Kasumi-1 (cell line): ENCODE measurements around the gene SLC15A3.
A peak's percentile ranks its signal among the peaks of the same experiment; 100 is the strongest.

Experiments used
- DNase-seq, 2 experiments: peaks; one replicate each; lab custom pipeline; 2025; lab: John Stamatoyannopoulos, UW

The SLC15A3 gene

DNA sequence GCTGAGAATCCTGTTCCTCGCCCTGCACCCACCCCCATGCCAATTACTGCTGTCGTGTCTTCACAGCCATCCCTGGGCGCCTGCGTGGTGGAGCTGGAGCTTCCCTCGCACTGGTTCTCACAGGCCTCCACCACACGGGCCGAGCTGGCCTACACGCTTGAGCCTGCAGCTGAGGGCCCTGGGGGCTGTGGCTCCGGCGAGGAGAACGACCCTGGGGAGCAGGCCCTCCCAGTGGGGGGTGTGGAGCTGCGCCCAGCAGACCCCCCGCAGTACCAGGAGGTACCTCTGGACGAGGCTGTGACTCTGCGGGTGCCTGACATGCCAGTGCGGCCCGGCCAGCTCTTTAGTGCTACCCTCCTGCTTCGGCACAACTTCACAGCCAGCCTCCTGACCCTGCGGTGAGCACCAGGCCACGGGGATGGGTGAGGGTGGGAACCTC lies 23.4 kb downstream of the SLC15A3 start:
- DNase-seq, result no peak

DNA sequence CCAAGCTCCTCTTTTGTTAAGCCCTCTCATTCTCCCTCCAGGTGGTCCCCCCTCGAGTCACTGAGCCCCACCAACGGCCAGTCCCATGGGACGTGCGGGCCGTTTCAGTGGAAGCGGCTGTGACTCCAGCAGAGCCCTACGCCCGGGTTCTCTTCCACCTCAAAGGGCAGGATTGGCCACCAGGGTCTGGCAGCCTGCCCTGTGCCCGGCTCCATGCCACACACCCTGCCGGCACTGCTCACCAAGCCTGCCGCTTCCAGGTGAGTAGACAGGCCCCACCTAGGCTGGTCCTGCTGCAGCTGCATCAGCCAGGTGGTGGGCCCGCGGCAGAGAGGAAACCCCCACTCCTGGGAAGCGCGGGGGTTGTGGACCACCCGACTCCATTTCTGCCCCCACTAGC lies 24.4 kb downstream of the SLC15A3 start:
- DNase-seq, result no peak

DNA sequence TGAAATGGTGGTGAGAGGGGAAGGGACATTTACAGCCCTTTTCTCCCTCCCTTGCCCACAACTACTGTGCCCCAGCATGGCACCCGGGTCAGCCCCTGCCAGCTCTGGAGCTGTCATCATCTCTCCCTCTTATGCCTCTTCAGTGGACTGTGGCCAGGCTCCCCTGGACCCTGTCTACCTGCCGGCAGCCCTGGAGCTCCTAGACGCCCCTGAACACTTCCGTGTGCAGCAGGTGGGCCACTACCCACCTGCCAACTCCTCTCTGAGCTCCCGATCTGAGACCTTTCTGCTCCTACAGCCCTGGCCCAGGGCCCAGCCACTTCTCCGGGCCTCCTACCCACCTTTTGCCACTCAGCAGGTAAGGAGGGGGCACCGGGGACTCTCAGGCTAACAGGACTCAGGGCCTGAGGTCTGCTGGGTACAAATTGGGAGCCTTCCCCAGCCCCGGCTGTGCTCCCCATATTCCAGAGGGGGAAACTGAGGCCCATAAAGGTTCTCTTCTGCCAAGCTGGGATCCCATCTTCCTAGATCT lies 24.8 kb downstream of the SLC15A3 start:
- DNase-seq, result no peak

DNA sequence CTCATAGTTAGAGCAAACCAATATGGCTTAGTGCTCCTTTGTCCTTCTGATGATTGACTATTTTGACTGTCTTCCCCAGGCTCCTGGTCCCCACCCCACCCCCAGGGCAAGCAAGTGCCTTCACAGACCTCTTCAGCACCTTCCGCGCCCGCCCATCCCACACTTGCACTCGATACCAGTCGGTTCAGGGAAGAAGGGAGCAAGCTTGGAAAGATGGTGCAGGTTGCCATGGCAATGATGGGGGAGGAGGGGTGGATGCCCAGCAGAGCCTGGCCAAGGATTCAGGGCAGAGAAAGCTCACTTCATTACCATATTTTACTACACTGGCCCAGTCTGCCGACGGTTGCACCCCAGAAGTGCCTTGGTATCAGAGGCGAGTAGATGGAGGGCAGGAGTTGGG lies 25.5 kb downstream of the SLC15A3 start:
- no peak for DNase-seq

DNA sequence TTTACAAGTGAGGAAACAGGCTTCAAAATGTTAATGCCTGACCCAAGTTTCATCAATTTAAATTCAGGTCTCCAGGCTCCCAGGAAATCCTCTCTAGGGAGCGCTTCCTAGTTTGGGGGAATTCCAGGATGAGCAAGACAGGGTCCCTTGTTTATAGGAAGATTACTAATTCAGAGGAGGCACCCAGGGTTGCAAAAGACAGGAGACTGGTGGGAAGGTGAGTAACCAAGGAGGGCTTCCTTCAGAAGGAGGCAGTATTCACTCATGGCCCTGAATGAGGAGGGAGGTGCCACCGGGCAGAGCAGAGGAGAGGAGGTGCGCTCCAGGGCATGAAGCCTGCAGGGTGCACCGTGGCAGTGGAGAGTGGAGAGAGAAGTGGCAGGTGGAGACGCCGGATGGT lies 26.1 kb downstream of the SLC15A3 start:
- no peak for DNase-seq

GRCh38 chr11:60924906-60925853 lies 26.8 kb downstream of the SLC15A3 start:
- no peak for DNase-seq

GRCh38 chr11:60924110-60924905 lies 27.7 kb downstream of the SLC15A3 start, which contains the start of gene TMEM132A:
Gene TMEM132A (plus strand): TSS chr11:60924460. CDS start chr11:60924634, 174 bp downstream.
- peak in 1 of 2 experiments; percentile 42 for DNase-seq

- DNase-seq, result no peak
These were observed 28.2 kb downstream of the SLC15A3 start for GRCh38 chr11:60923800-60924109.

DNA sequence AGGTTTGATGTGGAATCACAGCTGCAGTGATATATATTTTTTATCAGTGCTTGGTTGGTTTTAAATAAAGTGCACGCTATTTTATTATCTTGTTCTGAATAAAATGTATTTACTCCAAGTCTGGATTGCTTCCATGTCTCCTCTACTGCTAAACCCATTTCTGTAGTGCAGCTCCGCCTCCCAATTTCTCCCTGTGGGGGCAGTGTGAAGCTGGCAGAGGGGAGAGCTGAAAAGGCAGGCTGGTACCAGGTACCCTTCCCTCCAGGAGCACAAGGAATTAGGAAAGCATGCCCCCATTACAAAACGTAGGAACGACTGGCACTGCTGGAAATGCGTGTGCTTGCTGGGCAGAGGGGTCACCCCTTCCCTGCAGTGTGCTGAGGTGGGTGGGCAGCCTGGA lies 28.6 kb downstream of the SLC15A3 start:
- peak in 1 of 2 experiments; percentile 7 for DNase-seq

- DNase-seq, result no peak
These were observed 29.1 kb downstream of the SLC15A3 start for GRCh38 chr11:60922906-60923305.

GRCh38 chr11:60921777-60922335 lies 30.1 kb downstream of the SLC15A3 start:
- no peak for DNase-seq

DNA sequence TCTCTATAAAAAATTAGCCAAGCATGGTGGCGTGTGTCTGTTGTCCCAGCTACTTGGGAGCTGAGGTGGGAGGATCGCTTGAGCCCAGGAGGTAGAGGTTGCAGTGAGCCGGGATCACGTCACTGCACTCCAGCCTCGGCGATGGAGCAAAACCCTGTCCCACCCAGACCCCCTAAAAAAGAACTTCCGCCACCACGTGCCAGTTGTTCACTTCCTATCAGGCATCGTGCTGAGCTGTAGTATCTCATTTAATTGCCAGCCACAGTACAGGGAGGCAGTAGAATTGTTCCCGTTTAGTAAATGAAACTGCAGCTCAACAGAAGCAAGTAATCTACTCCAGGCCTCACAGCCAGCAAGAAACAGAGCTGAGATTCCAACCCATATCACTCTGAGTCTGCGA lies 30.7 kb downstream of the SLC15A3 start:
- no peak for DNase-seq

DNA sequence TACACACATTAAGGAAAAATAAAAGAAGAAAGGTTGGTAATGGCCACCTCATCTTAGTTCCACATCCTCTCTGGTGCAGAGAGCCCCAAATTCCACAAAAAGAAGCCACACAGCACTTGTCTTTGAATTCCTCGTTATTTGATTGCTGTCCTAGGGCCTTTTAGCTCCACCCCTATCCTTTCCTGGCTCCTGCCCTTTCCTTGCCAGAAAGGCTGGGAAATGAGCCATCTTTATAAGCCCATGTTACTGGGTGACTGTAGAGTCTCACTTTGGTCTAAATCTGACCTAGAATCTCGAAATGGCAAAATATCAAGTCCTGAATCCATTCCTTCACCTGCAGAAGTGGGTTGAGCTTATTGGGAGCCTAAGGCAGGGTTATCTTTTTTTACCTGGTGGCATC lies 32.0 kb downstream of the SLC15A3 start:
- no peak for DNase-seq

DNA sequence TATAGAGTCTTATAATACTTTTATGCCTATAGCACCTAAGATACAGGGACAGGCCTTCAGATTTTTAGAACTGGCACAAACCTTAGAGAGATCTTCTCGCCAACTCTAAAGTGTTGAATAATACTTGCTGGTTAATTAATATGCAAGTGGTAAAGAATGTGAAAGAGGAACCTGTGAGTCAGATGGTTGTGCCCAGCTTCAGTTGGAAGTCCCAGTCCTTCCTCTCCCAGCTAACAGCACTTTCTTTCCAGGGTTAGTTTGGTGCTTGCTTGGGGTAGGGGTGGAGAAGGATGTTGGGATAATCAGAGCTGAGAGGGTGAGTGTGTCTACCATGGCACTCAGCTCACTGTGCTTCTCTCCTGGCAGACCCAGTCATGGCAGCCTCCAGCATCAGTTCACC lies 32.7 kb downstream of the SLC15A3 start:
- DNase-seq, result peak; percentile 53 to 55

- no peak for DNase-seq
These were observed 33.1 kb downstream of the SLC15A3 start for GRCh38 chr11:60918939-60919265.

DNA sequence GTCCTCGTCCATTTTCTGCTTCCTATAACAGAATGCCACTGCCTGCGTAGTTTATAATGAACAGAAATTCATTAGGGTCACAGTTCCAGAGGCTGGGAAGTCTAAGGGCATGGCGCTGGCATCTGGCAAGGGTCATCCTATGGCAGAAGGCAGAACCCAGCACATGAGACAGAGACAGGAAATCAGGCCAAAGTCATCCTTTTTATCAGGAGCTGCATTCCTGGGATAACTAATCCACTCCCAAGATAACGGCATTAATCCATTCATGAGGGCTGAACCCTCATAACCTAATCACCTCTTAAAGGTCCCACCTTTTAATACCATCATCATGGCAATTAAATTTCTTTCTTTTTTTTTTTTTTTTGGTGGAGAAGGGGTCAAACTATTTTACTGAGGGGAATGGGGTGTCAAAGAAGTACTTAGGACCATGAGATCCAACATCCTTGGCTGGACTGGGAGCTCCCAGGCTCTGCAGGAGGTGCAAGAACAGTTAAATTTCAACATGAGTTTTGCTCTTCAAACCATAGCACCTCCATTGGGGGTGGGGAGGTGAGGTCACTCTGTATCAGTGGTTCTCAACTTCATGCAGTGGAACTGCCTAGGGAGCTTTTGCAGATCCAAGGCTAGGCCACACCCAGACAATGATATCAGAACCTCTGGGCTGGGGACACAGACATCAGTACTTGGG lies 33.6 kb downstream of the SLC15A3 start:
- DNase-seq, result no peak

DNA sequence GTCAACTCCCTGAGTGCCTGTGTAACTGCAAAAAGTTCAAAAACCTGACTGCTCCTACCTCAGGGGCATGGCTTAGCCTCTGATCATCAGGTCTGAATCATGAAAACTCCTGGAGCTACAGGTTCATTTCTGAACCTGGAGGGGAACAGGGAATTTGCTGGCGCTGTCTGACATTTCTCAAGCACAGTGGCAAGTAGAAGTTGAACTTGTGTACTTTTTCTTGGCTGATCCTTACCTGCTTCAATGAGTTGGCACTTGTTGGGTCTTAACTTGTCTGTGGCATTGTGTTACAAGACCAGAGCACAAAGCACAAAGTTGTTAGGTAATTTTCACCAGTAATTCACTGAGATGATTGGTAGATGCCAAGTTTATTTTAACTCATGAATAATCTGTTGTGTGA lies 34.7 kb downstream of the SLC15A3 start:
- DNase-seq, result no peak

- no peak for DNase-seq
These were observed 35.2 kb downstream of the SLC15A3 start for GRCh38 chr11:60916669-60917206.

- peak; percentile 46 to 57 for DNase-seq
These were observed 36.6 kb downstream of the SLC15A3 start for GRCh38 chr11:60915248-60915914.

DNA sequence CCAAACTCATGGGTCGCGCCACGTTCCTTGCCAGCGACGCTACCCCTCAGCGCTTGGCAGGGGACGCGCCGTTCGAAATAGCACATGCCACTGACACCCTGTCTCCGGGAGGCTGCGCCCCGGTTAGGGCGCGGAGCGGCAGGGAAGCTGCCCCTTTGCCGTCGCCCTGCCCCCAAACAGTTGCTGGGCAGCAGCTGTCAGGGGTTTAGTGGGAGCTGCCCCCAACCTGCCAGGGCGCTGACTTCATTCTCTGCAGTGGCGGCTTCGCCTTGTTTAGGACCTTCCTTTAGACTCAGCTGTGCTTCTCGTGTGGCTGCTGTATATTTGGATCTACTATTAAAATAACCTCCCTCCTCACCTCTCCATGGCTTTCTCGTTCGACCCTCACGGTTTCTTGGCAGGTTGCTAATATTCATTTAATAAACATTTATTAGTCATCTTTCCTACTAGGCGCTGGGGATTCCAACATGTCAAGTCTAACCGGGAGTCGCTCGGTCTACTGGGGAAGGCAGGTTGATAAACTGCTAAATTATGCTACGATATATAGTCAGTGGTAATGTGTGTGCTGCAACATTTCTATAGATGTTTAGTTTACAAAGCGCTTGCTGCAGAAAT lies 37.2 kb downstream of the SLC15A3 start:
- DNase-seq, result peak; percentile 7 to 18
